Fibroblast of villous mesenchyme (primary cell): ENCODE data around the gene KRTAP4-6. TPM values are rescaled to one million over a fixed set of nuclear protein-coding genes. Genes with fewer than 3 reads are reported as not detected.
A peak's percentile ranks its signal among the peaks of the same experiment; 100 is the strongest.
"Not testable (repeated sequence)": the region's sequence is repeated elsewhere in the genome, so short reads cannot be mapped to it uniquely, and the experiment has no call there.

ENCODE experiments used
- DNase-seq: peaks from one replicate; pipeline ENCODE4 v3.0.0-alpha.2; 2010; ENCODE audit warnings: low read depth
- H3K4me3 ChIP-seq: 2 replicates; pipeline ENCODE4 v1.5.1; 2011; ENCODE audit warnings: low read depth, mild to moderate bottlenecking, low read length
- CTCF ChIP-seq: IDR thresholded peaks from 2 replicates; pipeline ENCODE4 v1.5.1; 2012; ENCODE audit warnings: low read depth, mild to moderate bottlenecking, low read length; ENCODE audit not compliant: insufficient read depth
- total RNA-seq: library from RNA; depleted of rRNA; stranded (reverse); fragments of >200 nt; gene quantifications from 2 replicates; pipeline ENCODE4 v1.2.3, GENCODE V29; 2012

KRTAP4-6 gene
- total RNA-seq, 1 donor, result not detected

- peak; percentile 33 for DNase-seq
- no peak overlapping the region for H3K4me3 ChIP-seq
- TF ChIP-seq CTCF, result no peak
These were observed 24.0 kb downstream of the KRTAP4-6 start for GRCh38 chr17:41116297-41116696.

GRCh38 chr17:41111151-41111885 lies 29.0 kb downstream of the KRTAP4-6 start:
- no peak for DNase-seq
- no peak for TF ChIP-seq CTCF
- no peak overlapping the region for H3K4me3 ChIP-seq

GRCh38 chr17:41108728-41109386 lies 31.5 kb downstream of the KRTAP4-6 start:
- not testable (repeated sequence) for DNase-seq, H3K4me3 ChIP-seq

- no peak for TF ChIP-seq CTCF
- H3K4me3 ChIP-seq, result no peak overlapping the region
- no peak for DNase-seq
These were observed 32.3 kb downstream of the KRTAP4-6 start for GRCh38 chr17:41107941-41108450.

- not testable (repeated sequence) for H3K4me3 ChIP-seq, DNase-seq
These were observed 35.0 kb downstream of the KRTAP4-6 start, which contains the start of gene KRTAP4-9 for GRCh38 chr17:41105347-41105746. Gene KRTAP4-9, plus strand, starts transcription at chr17:41105389. Its CDS starts 0 bp downstream, at chr17:41105389.

GRCh38 chr17:41104386-41105038 lies 35.8 kb downstream of the KRTAP4-6 start:
- not testable (repeated sequence) for DNase-seq, H3K4me3 ChIP-seq

- DNase-seq, result no peak
These were observed 36.4 kb downstream of the KRTAP4-6 start for GRCh38 chr17:41103896-41104295.

More at GRCh38 chr17:41103896-41104295, 36.4 kb downstream of the KRTAP4-6 start:
- no peak overlapping the region for H3K4me3 ChIP-seq
- TF ChIP-seq CTCF, result no peak
